LoVo (cell line): Measurements from ENCODE around the gene SCN9A.

Experiments
- DNase-seq: peaks from one replicate; pipeline ENCODE4 v3.0.0-alpha.2; 2016; ENCODE audit warnings: low spot score

The SCN9A gene

GRCh38 chr2:166173263-166173662 lies 202.5 kb downstream of the SCN9A start:
- no peak for DNase-seq

GRCh38 chr2:166171216-166171615 lies 204.5 kb downstream of the SCN9A start:
- no peak for DNase-seq

GRCh38 chr2:166170356-166170755 lies 205.4 kb downstream of the SCN9A start:
- DNase-seq = no peak

GRCh38 chr2:166167449-166167848 lies 208.3 kb downstream of the SCN9A start:
- no peak for DNase-seq

GRCh38 chr2:166163775-166164174 lies 212.0 kb downstream of the SCN9A start:
- no peak for DNase-seq

- DNase-seq = no peak
Observed at GRCh38 chr2:166158546-166158945, 217.2 kb downstream of the SCN9A start.

GRCh38 chr2:166157578-166157977 lies 218.2 kb downstream of the SCN9A start:
- no peak for DNase-seq

GRCh38 chr2:166156985-166157490 lies 218.7 kb downstream of the SCN9A start:
- no peak for DNase-seq

GRCh38 chr2:166155589-166155988 lies 220.2 kb downstream of the SCN9A start:
- DNase-seq = no peak

GRCh38 chr2:166154685-166155338 lies 220.9 kb downstream of the SCN9A start:
- no peak for DNase-seq

- DNase-seq = no peak
Observed at GRCh38 chr2:166152064-166152463, 223.7 kb downstream of the SCN9A start.

- DNase-seq = no peak
Observed at GRCh38 chr2:166148500-166149400, 227.0 kb downstream of the SCN9A start.

- DNase-seq = no peak
Observed at GRCh38 chr2:166147883-166148282, 227.9 kb downstream of the SCN9A start.
